WTC11 (cell line): ENCODE measurements around the gene TST.

Source experiments
- ATF1 ChIP-seq: sonication (generic); formaldehyde crosslinking; IDR thresholded peaks from 2 replicates; pipeline ENCODE4 v1.8.1; 2023; ENCODE audit warnings: mild to moderate bottlenecking, moderate library complexity, missing genetic modification reagents
- CBFB ChIP-seq: sonication (generic); formaldehyde crosslinking; IDR thresholded peaks from 2 replicates; pipeline ENCODE4 v1.8.1; 2022; ENCODE audit warnings: mild to moderate bottlenecking, low read depth, missing genetic modification reagents
- CREM ChIP-seq: sonication (generic); formaldehyde crosslinking; IDR thresholded peaks from 2 replicates; pipeline ENCODE4 v1.8.1; 2022; ENCODE audit warnings: mild to moderate bottlenecking, missing genetic modification reagents, moderate library complexity
- TF ChIP-seq, protein P1 (sequence below): fragments of 200-600 bp; IDR thresholded peaks from 2 replicates; pipeline ENCODE4 v1.8.0; 2022; ENCODE audit warnings: antibody characterized with exemption
- TF ChIP-seq, protein P2 (sequence below): sonication (generic); formaldehyde crosslinking; IDR thresholded peaks from 2 replicates; pipeline ENCODE4 v1.8.1; 2023; ENCODE audit warnings: mild to moderate bottlenecking, missing genetic modification reagents, moderate library complexity
- TF ChIP-seq, protein P3 (sequence below): sonication (generic); formaldehyde crosslinking; IDR thresholded peaks from 2 replicates; pipeline ENCODE4 v1.8.1; 2023; ENCODE audit warnings: mild to moderate bottlenecking, missing genetic modification reagents
- TF ChIP-seq, protein P4 (sequence below): fragments of 250-450 bp; sonication (Bioruptor Pico); IDR thresholded peaks from 2 replicates; pipeline ENCODE4 v1.9.0; 2021; ENCODE audit warnings: mild to moderate bottlenecking

DNA sequence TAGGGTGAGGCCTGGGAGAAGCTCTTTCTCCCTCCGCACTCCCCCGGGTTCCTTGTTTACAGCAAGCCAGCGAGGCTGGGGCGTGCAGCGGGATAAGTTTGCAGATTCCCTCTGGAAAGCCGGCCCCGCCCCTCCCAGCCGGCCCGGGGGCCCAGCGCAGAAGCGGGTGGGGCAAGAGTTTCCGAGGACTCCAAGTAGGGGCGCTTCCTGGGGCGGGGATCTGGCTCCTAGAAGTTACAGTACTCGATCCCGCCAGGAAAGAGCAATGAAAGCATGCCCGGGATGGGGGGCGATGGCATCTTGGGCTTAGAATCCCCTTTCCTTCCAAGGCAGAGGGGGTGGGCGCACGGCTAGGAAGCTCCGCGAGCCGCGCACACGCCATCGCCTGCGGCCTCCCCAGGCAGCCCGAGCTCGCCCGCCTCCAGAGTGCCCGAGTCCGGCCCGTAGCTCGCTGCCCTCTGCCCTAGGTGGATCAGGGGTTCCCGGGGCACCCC lies 385 bp downstream of the TST start:
- TF ChIP-seq, protein P1, sequence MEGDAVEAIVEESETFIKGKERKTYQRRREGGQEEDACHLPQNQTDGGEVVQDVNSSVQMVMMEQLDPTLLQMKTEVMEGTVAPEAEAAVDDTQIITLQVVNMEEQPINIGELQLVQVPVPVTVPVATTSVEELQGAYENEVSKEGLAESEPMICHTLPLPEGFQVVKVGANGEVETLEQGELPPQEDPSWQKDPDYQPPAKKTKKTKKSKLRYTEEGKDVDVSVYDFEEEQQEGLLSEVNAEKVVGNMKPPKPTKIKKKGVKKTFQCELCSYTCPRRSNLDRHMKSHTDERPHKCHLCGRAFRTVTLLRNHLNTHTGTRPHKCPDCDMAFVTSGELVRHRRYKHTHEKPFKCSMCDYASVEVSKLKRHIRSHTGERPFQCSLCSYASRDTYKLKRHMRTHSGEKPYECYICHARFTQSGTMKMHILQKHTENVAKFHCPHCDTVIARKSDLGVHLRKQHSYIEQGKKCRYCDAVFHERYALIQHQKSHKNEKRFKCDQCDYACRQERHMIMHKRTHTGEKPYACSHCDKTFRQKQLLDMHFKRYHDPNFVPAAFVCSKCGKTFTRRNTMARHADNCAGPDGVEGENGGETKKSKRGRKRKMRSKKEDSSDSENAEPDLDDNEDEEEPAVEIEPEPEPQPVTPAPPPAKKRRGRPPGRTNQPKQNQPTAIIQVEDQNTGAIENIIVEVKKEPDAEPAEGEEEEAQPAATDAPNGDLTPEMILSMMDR, result no peak
- no peak for TF ChIP-seq ATF1 (CRISPR knock-in tag)
- TF ChIP-seq, protein P2, sequence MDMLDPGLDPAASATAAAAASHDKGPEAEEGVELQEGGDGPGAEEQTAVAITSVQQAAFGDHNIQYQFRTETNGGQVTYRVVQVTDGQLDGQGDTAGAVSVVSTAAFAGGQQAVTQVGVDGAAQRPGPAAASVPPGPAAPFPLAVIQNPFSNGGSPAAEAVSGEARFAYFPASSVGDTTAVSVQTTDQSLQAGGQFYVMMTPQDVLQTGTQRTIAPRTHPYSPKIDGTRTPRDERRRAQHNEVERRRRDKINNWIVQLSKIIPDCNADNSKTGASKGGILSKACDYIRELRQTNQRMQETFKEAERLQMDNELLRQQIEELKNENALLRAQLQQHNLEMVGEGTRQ, result no peak
- no peak for TF ChIP-seq CREM (CRISPR knock-in tag)
- TF ChIP-seq, protein P3, sequence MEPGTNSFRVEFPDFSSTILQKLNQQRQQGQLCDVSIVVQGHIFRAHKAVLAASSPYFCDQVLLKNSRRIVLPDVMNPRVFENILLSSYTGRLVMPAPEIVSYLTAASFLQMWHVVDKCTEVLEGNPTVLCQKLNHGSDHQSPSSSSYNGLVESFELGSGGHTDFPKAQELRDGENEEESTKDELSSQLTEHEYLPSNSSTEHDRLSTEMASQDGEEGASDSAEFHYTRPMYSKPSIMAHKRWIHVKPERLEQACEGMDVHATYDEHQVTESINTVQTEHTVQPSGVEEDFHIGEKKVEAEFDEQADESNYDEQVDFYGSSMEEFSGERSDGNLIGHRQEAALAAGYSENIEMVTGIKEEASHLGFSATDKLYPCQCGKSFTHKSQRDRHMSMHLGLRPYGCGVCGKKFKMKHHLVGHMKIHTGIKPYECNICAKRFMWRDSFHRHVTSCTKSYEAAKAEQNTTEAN, result no peak
- TF ChIP-seq, protein P4, sequence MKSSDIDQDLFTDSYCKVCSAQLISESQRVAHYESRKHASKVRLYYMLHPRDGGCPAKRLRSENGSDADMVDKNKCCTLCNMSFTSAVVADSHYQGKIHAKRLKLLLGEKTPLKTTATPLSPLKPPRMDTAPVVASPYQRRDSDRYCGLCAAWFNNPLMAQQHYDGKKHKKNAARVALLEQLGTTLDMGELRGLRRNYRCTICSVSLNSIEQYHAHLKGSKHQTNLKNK (CRISPR knock-in tag), result no peak
- TF ChIP-seq CBFB, result no peak
